SK-N-SH (cell line): ENCODE measurements around the gene FAM184A.

Experiments
- CHD2 ChIP-seq: fragments of 150-350 bp; IDR thresholded peaks from 2 replicates; pipeline ENCODE4 v1.6.1; 2018; ENCODE audit warnings: low read length; ENCODE audit not compliant: partially characterized antibody
- CTCF ChIP-seq: fragments of 200-600 bp; sonication (generic); IDR thresholded peaks from 2 replicates; pipeline ENCODE4 v1.6.1; 2017; ENCODE audit warnings: antibody characterized with exemption, mild to moderate bottlenecking, moderate library complexity
- EP300 ChIP-seq, 2 experiments: IDR thresholded peaks; 2 replicates each; pipeline versions ENCODE4 v1.4.0 to v1.6.1; 2012; ENCODE audit warnings: borderline replicate concordance in 1 of 2, low read depth in 1 of 2, low read length in 1 of 2
- EZH2phosphoT487 ChIP-seq: fragments of 200-600 bp; sonication (generic); IDR thresholded peaks from 2 replicates; pipeline ENCODE4 v1.6.1; 2017; ENCODE audit warnings: low read depth, mixed run types, mild to moderate bottlenecking, antibody characterized with exemption, moderate library complexity, borderline replicate concordance
- GATA2 ChIP-seq: sonication (generic); formaldehyde crosslinking; IDR thresholded peaks from 2 replicates; pipeline ENCODE4 v1.5.0; 2020; ENCODE audit warnings: mild to moderate bottlenecking, missing genetic modification reagents
- MAX ChIP-seq: IDR thresholded peaks from 2 replicates; pipeline ENCODE4 v1.4.0; 2012; ENCODE audit warnings: low read depth
- PBX3 ChIP-seq: IDR thresholded peaks from 2 replicates; pipeline ENCODE4; 2012
- REST ChIP-seq: IDR thresholded peaks from 2 replicates; pipeline ENCODE4 v1.6.1; 2012; ENCODE audit warnings: mild to moderate bottlenecking, low read depth, low read length, moderate library complexity
- RXRA ChIP-seq: IDR thresholded peaks from 2 replicates; pipeline ENCODE4 v1.4.0; 2012; ENCODE audit warnings: low read depth, mild to moderate bottlenecking, borderline replicate concordance
- TAF1 ChIP-seq: IDR thresholded peaks from 2 replicates; pipeline ENCODE4 v1.6.1; 2012; ENCODE audit warnings: low read depth, mild to moderate bottlenecking, low read length, moderate library complexity, borderline replicate concordance
- USF2 ChIP-seq: fragments of 150-350 bp; IDR thresholded peaks from 2 replicates; pipeline ENCODE4 v1.6.1; 2017; ENCODE audit warnings: antibody characterized with exemption, low read length, low read depth, borderline replicate concordance

GRCh38 chr6:119102901-119103300, 24.4 kb upstream of the FAM184A start:
- TF ChIP-seq CTCF (no peak), RXRA (no peak), REST (no peak), USF2 (no peak), PBX3 (no peak), EZH2phosphoT487 (no peak), CHD2 (no peak), MAX (no peak), EP300 (IDR thresholded peaks at IDR 0.05; ENCODE audit: borderline replicate concordance in 1 of 2, low read depth in 1 of 2, low read length in 1 of 2) (no peak), GATA2 (no peak), TAF1 (no peak)
